Immature natural killer cell (primary cell): Measurements from ENCODE around the gene ZNF556. TPM values are rescaled to one million over a fixed set of nuclear protein-coding genes. Genes with fewer than 3 reads are reported as not detected.
"Not testable (repeated sequence)": the region's sequence is repeated elsewhere in the genome, so short reads cannot be mapped to it uniquely, and the experiment has no call there.

ENCODE experiments used
- DNase-seq, 3 donors: peaks; one replicate each; pipeline ENCODE4 v3.0.0; 2022; ENCODE audit warnings: mixed read lengths in 1 of 3
- H3K27ac Mint-ChIP-seq, 6 donors: one replicate each; pipeline ENCODE4 v1.8.0; 2020; ENCODE audit warnings: mixed read lengths in 6 of 6, mild to moderate bottlenecking in 5 of 6, inconsistent platforms in 4 of 6, moderate library complexity in 3 of 6
- H3K27me3 Mint-ChIP-seq, 3 donors: one replicate each; pipeline ENCODE4 v1.8.0; 2020 to 2021; ENCODE audit warnings: low read depth in 3 of 3, mild to moderate bottlenecking in 3 of 3, mixed read lengths in 3 of 3, moderate library complexity in 3 of 3, inconsistent platforms in 1 of 3
- H3K36me3 Mint-ChIP-seq, 3 donors: one replicate each; pipeline ENCODE4 v1.8.0; 2020; ENCODE audit warnings: mixed read lengths in 3 of 3, inconsistent platforms in 2 of 3, mild to moderate bottlenecking in 2 of 3
- H3K4me1 Mint-ChIP-seq, 2 donors: one replicate each; pipeline ENCODE4 v1.8.0; 2020; ENCODE audit warnings: inconsistent platforms in 2 of 2, mild to moderate bottlenecking in 2 of 2, mixed read lengths in 2 of 2, moderate library complexity in 1 of 2
- H3K4me3 Mint-ChIP-seq, 5 donors: one replicate each; pipeline ENCODE4 v1.8.0; 2020; ENCODE audit warnings: mild to moderate bottlenecking in 5 of 5, mixed read lengths in 5 of 5, inconsistent platforms in 3 of 5, moderate library complexity in 3 of 5
- H3K9me3 Mint-ChIP-seq, 6 donors: one replicate each; pipeline ENCODE4 v1.8.0; 2020; ENCODE audit warnings: mild to moderate bottlenecking in 6 of 6, mixed read lengths in 6 of 6, inconsistent platforms in 4 of 6, moderate library complexity in 3 of 6
- polyA plus RNA-seq, 3 donors: library from polyadenylated mRNA; unstranded; fragments of 300-500 nt; fragmentation: Illumina TruSeq; gene quantifications; one replicate each; pipeline ENCODE4 v1.2.3, GENCODE V29; 2021

The ZNF556 gene
- polyA plus RNA-seq, 3 donors from 2014 or later, result not detected

DNA sequence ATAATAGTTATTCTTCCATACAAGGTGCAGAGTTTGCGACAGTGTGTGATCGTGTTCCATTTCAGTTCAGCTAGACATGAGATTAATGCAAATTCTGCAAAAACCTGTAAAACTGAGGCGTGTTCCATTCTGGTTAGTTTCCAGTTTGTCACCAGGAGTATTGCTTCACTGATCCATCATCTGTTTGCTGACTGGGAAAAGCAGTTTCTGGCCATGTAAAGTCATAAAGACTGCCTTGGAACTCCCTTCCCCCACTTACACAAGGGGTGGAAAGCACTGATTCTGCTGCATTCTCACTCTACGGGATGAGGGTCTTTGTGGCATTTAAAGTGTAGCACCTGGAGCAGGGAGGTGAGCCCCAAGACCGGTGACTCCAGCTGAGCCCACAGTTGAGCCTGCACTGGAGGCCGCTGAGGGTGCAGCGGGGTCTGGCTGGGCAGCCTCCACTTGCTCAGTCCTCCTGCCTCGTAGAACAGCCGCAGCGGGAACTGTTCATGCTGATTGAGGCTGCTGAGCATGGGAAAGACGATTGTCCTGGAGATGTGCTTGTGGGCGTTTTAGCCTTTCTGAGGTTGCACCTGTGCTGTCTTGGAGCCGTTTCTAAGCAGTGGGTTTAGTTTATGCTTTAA lies 35.6 kb downstream of the ZNF556 start:
- H3K36me3 Mint-ChIP-seq, result no peaks in the 10 kb centered on the region
- H3K4me3 Mint-ChIP-seq, result peak overlapping the region; percentile 92 to 99 (median 96)
- no peak overlapping the region for H3K27ac Mint-ChIP-seq
- peaks cover 20 to 25% of the 10 kb centered on the region in 2 donors for H3K4me1 Mint-ChIP-seq
- H3K9me3 Mint-ChIP-seq, result peaks cover 0 to 2% (median 0%) of the 10 kb centered on the region in 6 donors
- peaks cover 4 to 5% (median 4%) of the 10 kb centered on the region in 3 donors for H3K27me3 Mint-ChIP-seq
- DNase-seq, result no peak

DNA sequence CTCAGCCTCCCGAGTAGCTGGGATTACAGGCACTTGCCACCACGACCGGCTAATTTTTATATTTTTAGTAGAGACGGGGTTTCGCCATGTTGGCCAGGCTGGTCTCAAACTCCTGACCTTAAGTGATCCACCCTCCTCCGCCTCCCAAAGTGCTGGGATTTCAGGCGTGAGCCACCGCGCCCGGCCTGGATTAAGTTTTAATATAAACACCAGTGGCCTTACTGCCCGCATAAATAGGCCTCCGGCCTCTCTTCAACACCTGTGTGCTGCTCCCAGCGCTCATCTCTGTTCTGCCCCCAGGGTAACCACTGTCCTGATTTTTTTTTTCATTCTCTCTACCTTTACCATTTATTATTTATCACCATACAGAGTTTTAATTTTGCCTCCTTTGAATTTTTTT lies 36.2 kb downstream of the ZNF556 start:
- Mint-ChIP-seq H3K4me3 (peak overlapping the region in 2 of 5 donors; percentile 6 to 60), H3K4me1 (peaks cover 20 to 25% of the 10 kb centered on the region in 2 donors)
- DNase-seq, H3K27me3 Mint-ChIP-seq, H3K9me3 Mint-ChIP-seq, H3K36me3 Mint-ChIP-seq, H3K27ac Mint-ChIP-seq: not testable (repeated sequence)

DNA sequence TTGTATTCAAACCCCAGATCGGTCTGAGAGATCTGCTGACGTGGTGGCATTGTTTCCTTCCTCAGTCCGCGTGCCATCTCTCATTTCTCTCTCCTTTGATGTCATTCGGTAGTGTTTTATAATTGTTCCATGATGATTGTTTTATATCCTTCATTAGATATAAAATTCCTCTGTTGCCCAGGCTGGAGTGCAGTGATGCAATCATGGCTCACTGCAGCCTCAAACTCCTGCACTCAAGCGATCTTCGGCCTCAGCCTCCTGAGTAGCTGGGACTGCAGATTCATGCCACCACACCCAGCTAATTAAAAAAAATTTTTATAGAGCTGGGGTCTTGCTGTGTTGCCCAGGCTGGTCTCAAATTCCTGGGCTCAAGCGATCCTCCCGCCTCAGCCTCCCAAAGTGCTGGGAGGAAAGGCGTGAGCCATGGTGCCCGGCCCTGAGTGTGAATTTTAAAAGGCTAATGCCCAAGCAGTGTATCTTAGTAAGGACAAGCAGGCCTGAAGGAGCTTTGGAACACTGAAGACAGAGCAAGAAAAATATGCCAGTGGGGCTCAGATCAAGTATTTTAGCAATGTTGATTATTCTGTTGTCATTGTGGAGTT lies 38.9 kb downstream of the ZNF556 start:
- Mint-ChIP-seq H3K4me1 (peaks cover 13 to 18% of the 10 kb centered on the region in 2 donors), H3K4me3 (no peak overlapping the region), H3K27me3 (peaks cover 0 to 2% (median 0%) of the 10 kb centered on the region in 3 donors), H3K36me3 (peaks cover 0 to 4% (median 0%) of the 10 kb centered on the region in 3 donors), H3K9me3 (no peaks in the 10 kb centered on the region), H3K27ac (no peak overlapping the region)
- no peak for DNase-seq

DNA sequence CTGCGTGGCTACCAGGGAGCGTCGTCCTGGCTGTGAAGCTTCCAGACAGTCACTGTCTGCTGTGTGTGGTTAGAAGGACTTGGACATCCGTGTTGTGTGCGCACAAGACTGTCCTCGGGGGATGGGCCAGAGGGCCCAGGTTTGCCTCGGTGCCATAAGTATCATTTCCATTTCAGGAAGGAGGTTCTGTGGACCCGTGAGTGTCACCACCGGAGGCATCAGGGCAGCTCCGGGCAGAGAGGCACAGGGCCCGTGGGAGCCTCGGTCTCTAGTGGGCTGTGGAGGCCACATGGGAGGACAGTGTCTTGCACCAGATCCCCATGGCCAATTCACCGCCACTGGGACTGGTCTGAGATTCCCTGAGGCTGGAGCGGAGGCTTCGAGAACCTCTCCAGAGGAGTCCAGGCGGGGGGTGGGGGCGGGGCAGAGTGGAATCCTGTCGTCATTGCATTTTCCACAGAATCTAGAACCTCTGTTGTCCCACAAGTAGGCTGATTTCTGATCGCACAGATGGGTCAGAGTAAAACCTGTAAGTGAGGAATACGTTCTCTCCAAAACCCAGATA lies 39.6 kb downstream of the ZNF556 start:
- H3K4me1 Mint-ChIP-seq, result peaks cover 10 to 16% of the 10 kb centered on the region in 2 donors
- no peak overlapping the region for H3K4me3 Mint-ChIP-seq
- H3K36me3 Mint-ChIP-seq, result peaks cover 0 to 4% (median 2%) of the 10 kb centered on the region in 3 donors
- no peaks in the 10 kb centered on the region for H3K9me3 Mint-ChIP-seq
- no peak overlapping the region for H3K27ac Mint-ChIP-seq
- no peak for DNase-seq
- H3K27me3 Mint-ChIP-seq, result peaks cover 0 to 1% (median 0%) of the 10 kb centered on the region in 3 donors

DNA sequence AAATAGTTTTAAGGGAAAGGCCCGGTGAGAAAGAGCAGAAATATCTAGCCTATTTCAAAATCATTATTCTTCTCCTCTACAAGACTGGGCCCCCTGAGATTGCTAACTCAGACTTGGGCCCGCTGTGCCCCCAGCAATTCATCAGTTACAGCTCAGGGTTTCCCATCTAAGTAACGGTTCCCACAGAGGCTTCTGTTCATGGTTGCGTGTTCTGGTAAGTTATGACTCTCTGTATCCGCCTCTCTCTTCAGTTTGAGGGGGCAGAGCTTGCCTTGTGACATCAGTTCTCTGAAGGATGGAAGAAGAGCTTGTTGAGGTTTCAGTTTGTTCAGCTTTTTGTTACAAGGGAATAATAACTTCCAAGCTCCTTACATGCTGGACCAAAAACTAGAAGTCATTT lies 45.2 kb downstream of the ZNF556 start:
- Mint-ChIP-seq H3K9me3 (peaks cover 3 to 6% (median 5%) of the 10 kb centered on the region in 6 donors), H3K36me3 (peaks cover 22 to 35% (median 24%) of the 10 kb centered on the region in 3 donors), H3K4me3 (no peak overlapping the region), H3K27ac (no peak overlapping the region), H3K27me3 (no peaks in the 10 kb centered on the region), H3K4me1 (peaks cover 0 to 2% of the 10 kb centered on the region in 2 donors)
- DNase-seq, result no peak

DNA sequence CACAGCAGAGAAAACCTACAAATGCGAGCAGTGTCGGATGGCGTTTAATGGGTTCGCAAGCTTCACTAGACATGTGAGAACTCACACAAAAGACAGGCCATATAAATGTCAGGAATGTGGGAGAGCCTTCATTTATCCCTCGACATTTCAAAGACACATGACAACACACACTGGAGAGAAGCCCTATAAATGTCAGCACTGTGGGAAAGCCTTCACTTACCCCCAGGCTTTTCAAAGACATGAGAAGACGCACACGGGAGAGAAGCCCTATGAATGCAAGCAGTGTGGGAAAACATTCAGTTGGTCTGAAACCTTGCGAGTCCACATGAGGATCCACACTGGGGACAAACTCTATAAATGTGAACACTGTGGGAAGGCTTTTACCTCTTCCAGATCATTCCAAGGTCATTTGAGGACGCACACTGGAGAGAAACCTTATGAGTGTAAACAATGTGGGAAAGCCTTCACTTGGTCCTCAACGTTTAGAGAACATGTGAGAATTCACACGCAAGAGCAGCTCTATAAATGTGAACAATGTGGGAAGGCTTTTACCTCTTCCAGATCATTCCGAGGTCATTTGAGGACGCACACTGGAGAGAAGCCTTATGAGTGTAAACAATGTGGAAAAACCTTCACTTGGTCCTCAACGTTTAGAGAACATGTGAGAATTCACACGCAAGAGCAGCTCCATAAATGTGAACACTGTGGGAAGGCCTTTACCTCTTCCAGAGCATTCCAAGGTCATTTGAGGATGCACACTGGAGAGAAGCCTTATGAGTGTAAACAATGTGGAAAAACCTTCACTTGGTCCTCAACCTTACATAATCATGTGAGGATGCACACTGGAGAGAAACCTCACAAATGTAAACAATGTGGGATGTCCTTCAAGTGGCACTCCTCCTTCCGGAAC lies 50.4 kb downstream of the ZNF556 start:
- H3K27me3 Mint-ChIP-seq, result no peaks in the 10 kb centered on the region
- H3K27ac Mint-ChIP-seq, result no peak overlapping the region
- H3K9me3 Mint-ChIP-seq, result peaks cover 3 to 14% (median 6%) of the 10 kb centered on the region in 6 donors
- H3K4me1 Mint-ChIP-seq, result no peaks in the 10 kb centered on the region
- no peak overlapping the region for H3K4me3 Mint-ChIP-seq
- H3K36me3 Mint-ChIP-seq, result peaks cover 29 to 43% (median 41%) of the 10 kb centered on the region in 3 donors
- DNase-seq, result no peak

DNA sequence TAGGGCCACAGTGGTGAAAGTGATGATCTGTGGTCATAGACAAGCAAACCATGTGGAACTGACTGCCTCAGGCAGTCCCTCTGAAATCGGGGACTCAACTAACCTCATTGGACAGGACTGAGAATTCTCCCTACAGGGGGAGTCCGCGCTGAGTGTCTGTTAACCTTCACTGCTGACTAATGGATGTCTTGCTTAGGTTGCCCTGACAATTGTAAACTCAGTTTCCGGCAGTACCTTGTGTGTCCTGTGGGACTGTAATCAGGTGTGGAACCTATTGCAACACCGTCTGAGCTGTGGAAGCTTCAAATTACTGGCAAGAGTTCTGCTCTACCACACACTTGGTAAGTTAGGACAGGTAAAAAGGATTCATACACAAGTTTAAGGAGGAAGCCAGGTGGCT lies 55.9 kb downstream of the ZNF556 start:
- Mint-ChIP-seq H3K36me3 (peaks cover 8 to 13% (median 12%) of the 10 kb centered on the region in 3 donors), H3K27me3 (no peaks in the 10 kb centered on the region), H3K27ac (no peak overlapping the region), H3K4me1 (no peaks in the 10 kb centered on the region), H3K9me3 (peaks cover 0 to 2% (median 0%) of the 10 kb centered on the region in 6 donors), H3K4me3 (no peak overlapping the region)
- no peak for DNase-seq

DNA sequence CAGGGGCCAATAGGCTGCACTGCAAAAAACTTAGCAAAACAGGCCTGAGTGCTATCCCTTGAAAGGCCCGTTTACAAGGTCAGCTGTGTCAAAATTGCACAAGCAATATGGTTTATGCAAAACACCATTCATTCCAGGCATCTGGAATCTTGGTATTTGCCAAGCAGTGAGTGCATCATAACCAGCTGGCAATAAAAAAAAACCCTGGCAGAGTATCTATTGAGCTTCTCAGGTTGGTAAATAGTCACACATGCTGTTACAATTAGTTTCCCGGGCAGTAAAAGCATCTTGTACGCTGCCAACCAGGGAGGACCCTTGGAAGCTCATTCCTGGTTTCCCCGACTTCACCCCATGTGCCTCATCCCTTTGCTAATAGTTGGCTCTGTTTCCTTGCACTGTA lies 56.4 kb downstream of the ZNF556 start:
- no peak overlapping the region for H3K27ac Mint-ChIP-seq
- H3K4me1 Mint-ChIP-seq, result no peaks in the 10 kb centered on the region
- H3K36me3 Mint-ChIP-seq, result peaks cover 6 to 9% (median 8%) of the 10 kb centered on the region in 3 donors

DNA sequence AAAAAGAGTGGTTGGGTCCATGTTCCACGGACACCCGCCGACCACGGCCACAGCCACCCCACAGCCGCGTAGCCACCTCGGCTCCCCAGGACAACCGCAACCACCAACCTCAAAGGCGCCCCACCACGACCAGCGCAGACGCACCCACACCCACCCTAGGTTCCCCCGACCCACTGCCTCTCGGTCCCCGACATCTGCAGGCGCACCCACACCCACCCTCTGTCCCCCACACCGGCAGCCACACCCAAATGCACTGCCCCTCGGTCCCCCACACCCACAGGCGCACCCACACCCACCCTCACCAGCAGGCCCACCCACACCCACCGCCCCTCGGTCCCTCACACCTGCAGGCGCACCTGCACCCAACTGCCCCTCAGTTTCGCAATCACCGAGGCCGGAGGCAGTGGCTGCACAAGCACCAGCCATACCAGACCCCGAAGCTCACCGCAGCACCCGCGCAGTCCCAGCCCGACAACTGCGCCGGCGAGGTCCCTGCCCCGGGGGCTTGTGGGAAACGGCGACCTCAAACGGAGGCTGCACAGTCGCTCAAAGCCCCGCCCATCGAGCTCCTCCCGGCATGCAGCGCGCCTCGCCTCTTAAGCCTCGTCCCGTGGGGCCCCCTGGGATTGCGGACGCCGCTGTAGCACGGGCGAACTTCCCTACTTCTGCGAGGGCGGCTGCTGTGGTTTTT lies 59.4 kb downstream of the ZNF556 start:
- Mint-ChIP-seq H3K9me3 (peaks cover 4 to 10% (median 8%) of the 10 kb centered on the region in 6 donors), H3K27me3 (no peaks in the 10 kb centered on the region), H3K27ac (no peak overlapping the region), H3K4me1 (peaks cover 0 to 2% of the 10 kb centered on the region in 2 donors), H3K36me3 (peaks cover 9 to 11% (median 9%) of the 10 kb centered on the region in 3 donors), H3K4me3 (no peak overlapping the region)
- no peak for DNase-seq

More for the DNA sequence above, 56.4 kb downstream of the ZNF556 start:
- no peaks in the 10 kb centered on the region for H3K9me3 Mint-ChIP-seq
- no peak for DNase-seq
- H3K27me3 Mint-ChIP-seq, result no peaks in the 10 kb centered on the region
- H3K4me3 Mint-ChIP-seq, result no peak overlapping the region

DNA sequence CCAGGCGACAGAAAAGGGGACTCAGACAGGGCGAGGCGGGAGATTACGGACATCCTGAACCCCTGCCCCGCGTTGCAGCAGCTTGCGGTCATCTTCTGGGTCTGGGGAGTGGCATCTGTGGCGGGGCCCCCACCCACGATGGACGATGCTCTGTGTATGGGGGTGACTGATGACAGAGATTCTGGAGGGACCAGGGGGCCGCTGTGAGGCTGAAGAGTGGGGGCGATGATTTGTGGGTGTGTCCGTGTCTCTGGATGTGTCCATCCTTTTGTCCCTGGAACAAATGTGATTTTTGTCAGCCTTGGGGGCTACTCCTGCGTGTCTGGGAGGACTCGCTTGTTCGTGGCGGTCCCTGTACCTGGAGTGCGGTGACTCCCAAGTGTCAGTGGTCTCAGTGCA lies 59.9 kb downstream of the ZNF556 start:
- peaks cover 12 to 13% (median 12%) of the 10 kb centered on the region in 3 donors for H3K36me3 Mint-ChIP-seq
- peaks cover 0 to 2% of the 10 kb centered on the region in 2 donors for H3K4me1 Mint-ChIP-seq
- H3K27ac Mint-ChIP-seq, result no peak overlapping the region
- no peaks in the 10 kb centered on the region for H3K27me3 Mint-ChIP-seq
- DNase-seq, result no peak
- peaks cover 7 to 16% (median 10%) of the 10 kb centered on the region in 6 donors for H3K9me3 Mint-ChIP-seq
- no peak overlapping the region for H3K4me3 Mint-ChIP-seq
